ENCODE measurements around the gene CTNNA2. TPM values are rescaled to one million over a fixed set of nuclear protein-coding genes. Genes with fewer than 3 reads are reported as not detected.

Gene CTNNA2
- total RNA-seq, 2 donors from 2014 or later: not detected

DNA sequence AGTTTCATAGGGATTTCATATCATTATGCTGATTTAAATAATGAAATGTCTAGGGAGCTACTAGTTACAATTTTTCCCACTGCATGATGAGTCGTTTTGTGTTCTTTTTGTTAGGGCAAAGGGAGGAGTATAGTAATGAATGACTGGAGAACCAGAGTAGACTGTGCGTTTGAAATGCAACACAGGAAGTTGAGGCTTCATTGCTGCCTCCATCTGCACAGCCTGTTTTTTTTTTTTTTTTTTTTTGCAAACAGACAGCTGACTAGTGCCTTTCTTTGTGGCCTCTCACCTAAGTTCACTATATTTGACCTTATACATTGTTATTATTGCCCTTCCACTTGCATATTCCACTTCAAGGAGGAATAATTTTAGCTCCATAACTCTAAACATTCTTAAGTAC, 1078.4 kb downstream of the CTNNA2 start:
- intact Hi-C loops (cut with DNase I): no loop called here
- no peak for ATAC-seq
- no peak for DNase-seq

- intact Hi-C loops (cut with DNase I): no loop called here
- ATAC-seq (no peak), DNase-seq (no peak)
Observed at GRCh38 chr2:80592106-80592505, 1079.3 kb downstream of the CTNNA2 start.

DNA sequence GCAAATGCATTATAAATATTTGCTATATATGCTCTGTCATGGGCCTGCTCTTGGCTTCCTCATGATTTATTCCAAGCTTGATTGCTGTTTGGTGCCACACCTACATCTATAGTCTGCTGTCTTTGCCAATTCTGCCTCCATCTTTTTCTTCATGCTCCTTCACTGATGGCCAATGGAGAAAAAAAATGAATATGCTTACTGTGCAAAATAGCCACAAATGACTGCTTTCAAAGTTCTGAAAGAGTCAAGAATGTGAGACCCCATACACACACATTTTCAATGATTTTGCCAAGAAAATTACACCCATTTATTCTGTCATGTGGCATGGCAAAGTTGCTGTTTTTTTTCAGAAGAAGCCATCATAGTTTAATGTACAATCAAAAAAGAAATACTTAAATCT, 1097.3 kb downstream of the CTNNA2 start:
- ATAC-seq: no peak
- no peak for DNase-seq
- intact Hi-C loops (cut with DNase I): no loop called here

- no peak for ATAC-seq
- intact Hi-C loops (cut with DNase I): no loop called here
- DNase-seq: no peak
Observed at GRCh38 chr2:80621656-80622055, 1108.8 kb downstream of the CTNNA2 start.

GRCh38 chr2:80624062-80624461, 1111.2 kb downstream of the CTNNA2 start:
- no peak for ATAC-seq
- DNase-seq: no peak
- intact Hi-C loops (cut with DNase I): no loop called here

- DNase-seq (no peak), ATAC-seq (no peak)
- intact Hi-C loops (cut with DNase I): no loop called here
Observed at GRCh38 chr2:80634590-80634989, 1121.7 kb downstream of the CTNNA2 start.

- intact Hi-C loops (cut with DNase I): no loop called here
- DNase-seq (no peak), ATAC-seq (peak; percentile 87 to 91)
Observed at GRCh38 chr2:80638783-80639182, 1125.9 kb downstream of the CTNNA2 start.

DNA sequence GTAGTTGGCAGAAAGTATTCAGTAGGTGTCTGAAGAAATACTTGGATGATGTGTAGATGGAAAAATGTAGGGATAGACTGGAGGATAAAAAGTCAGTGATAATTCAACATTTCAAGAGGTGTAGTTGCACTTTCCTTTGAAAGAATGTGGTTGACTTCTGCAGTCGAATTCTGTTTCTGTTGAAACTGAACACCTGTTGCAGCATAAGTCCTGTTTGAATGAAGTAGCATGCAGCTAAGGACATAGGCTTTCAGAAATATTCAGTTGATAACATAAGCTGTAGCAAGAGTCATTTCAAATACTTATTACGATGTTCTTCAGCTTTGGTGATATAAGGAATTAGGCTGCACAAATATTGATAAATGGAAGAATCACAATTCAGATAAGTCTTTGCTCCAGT, 1129.6 kb downstream of the CTNNA2 start:
- DNase-seq (no peak), ATAC-seq (no peak)
- intact Hi-C loops (cut with DNase I): no loop called here

- intact Hi-C loops (cut with DNase I): no loop called here
- ATAC-seq: peak in 1 of 2 donors; percentile 22
- DNase-seq: no peak
Observed at GRCh38 chr2:80643598-80643997, 1130.7 kb downstream of the CTNNA2 start.

DNA sequence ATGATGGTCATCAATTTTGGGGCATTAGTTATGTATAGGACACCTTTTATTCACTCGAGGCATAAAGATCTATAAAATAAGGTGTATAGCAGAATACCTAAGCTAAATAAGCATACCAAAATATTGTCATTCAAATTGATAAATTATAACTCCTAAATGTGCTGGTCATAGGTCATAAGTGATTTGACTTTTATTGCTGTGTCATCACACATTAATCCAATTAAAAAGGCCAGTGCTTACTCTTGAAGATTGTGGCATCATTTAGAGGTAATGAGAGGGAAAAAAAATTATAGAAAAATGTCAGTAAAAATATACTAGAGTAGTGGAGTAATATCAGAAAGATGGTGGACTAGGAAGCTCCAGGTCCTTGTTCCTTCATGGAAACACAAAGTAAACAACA, 1138.6 kb downstream of the CTNNA2 start:
- ATAC-seq: no peak
- intact Hi-C loops (cut with DNase I): no loop called here
- no peak for DNase-seq

GRCh38 chr2:80655265-80655664, 1142.4 kb downstream of the CTNNA2 start:
- intact Hi-C loops (cut with DNase I): no loop called here
- ATAC-seq: no peak
- no peak for DNase-seq

DNA sequence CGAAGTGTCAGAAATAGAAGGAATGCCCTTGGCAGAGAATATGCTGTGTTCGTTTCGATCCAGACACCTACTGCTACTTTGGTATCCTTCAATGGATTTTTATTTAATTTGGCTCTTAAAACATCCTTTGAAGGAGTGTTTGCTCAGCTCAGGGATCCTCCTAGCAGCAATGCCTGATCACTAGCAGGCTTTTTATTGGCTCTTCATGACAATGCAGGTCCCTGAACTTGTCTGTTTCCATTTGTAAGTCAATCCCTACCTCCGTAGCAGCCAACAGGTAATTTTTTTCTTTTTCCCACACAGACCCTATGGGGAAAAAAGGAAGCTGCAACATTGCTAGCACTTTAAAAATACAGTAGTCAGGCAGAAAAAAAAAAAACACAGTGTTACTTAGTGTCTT, 1157.9 kb downstream of the CTNNA2 start:
- ATAC-seq (no peak), DNase-seq (no peak)
- intact Hi-C loops (cut with DNase I): no loop called here

DNA sequence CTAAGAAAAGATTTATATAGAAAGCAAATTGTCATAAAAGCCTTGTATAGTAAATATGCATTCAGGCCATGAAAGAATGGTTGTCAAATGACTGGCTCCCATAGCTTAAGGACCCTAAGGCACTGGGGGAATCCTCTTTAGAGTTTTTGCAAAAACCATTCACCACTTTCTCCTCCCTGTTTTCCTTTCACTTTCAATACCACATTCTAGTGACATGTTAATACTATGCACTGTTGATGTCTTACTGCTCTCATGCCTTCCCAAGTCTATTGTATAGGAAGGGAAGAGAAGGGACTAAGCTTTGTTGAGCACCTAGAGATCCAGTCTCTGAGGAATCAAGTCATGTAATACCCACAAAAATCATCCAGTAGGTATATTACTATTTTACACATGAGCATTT, 1174.7 kb downstream of the CTNNA2 start:
- ATAC-seq (no peak), DNase-seq (no peak)
- intact Hi-C loops (cut with DNase I): no loop called here

GRCh38 chr2:80689106-80689505, 1176.3 kb downstream of the CTNNA2 start:
- intact Hi-C loops (cut with DNase I): no loop called here
- ATAC-seq (no peak), DNase-seq (no peak)

Small RNAs within 50 kb of the gene (microRNA-seq; reads per million reads assigned to microRNA genes)
- gene MIR4264 (0 reads per million in 2 donors), gene MIR8080 (0 reads per million in 2 donors)

Data from left cardiac atrium (tissue), 4 donors.